Choroid plexus epithelial cell (primary cell): ENCODE data around the gene PCDHA11.
"Not testable (repeated sequence)": the region's sequence is repeated elsewhere in the genome, so short reads cannot be mapped to it uniquely, and the experiment has no call there.

Experiments
- DNase-seq: peaks from one replicate; pipeline ENCODE4 v3.0.0-alpha.2; 2010; ENCODE audit warnings: low read depth
- H3K4me3 ChIP-seq: 2 replicates; pipeline ENCODE4 v1.5.1; 2011; ENCODE audit warnings: low read depth, mild to moderate bottlenecking, control low read depth, low read length, moderate library complexity
- CTCF ChIP-seq: conservative IDR thresholded peaks from 2 replicates; pipeline ENCODE4 v1.5.1; 2011; ENCODE audit warnings: low read depth, mild to moderate bottlenecking, control low read depth, inconsistent platforms, low read length, moderate library complexity

Gene PCDHA11

GRCh38 chr5:140842798-140843733 is 25.7 kb upstream of the PCDHA11 start:
- DNase-seq = no peak
- no peak for TF ChIP-seq CTCF
- H3K4me3 ChIP-seq = no peak overlapping the region

- not testable (repeated sequence) for DNase-seq, H3K4me3 ChIP-seq
Measured at GRCh38 chr5:140848139-140849102, 20.3 kb upstream of the PCDHA11 start, which contains the start of gene PCDHA9. Gene PCDHA9, plus strand, starts transcription at chr5:140848382. Its CDS starts 114 bp downstream, at chr5:140848496.

GRCh38 chr5:140849831-140850634 is 18.7 kb upstream of the PCDHA11 start:
- not testable (repeated sequence) for DNase-seq

GRCh38 chr5:140855772-140856674 is 12.7 kb upstream of the PCDHA11 start, which contains the start of gene PCDHA10:
Gene PCDHA10, plus strand, starts transcription at chr5:140855897. Its CDS starts 152 bp downstream, at chr5:140856049.
- DNase-seq = no peak
- no peak for TF ChIP-seq CTCF
- H3K4me3 ChIP-seq = no peak within 1 kb of the TSS

More at GRCh38 chr5:140849831-140850634, 18.7 kb upstream of the PCDHA11 start:
- not testable (repeated sequence) for H3K4me3 ChIP-seq

- DNase-seq = no peak
- no peak overlapping the region for H3K4me3 ChIP-seq
- TF ChIP-seq CTCF = no peak
Measured at GRCh38 chr5:140857177-140857986, 11.4 kb upstream of the PCDHA11 start.

DNA sequence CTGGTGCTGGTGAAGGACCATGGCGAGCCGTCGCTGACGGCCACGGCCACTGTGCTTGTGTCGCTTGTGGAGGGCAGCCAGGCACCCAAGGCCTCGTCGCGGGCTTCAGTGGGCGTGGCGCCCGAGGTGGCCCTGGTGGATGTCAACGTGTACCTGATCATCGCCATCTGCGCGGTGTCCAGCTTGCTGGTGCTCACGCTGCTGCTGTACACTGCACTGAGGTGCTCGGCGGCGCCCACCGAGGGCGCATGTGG is 10.8 kb upstream of the PCDHA11 start:
- H3K4me3 ChIP-seq = no peak overlapping the region
- no peak for DNase-seq
- TF ChIP-seq CTCF = no peak
